Peyer's patch (tissue), 4 donors: ENCODE measurements around the gene AKNA.

ENCODE experiments used
- CTCF ChIP-seq, 6 experiments: fragments of 450-650 bp in 4 of 6; fragments of 200-600 bp in 2 of 6; sonication (generic) in 1 of 6; IDR thresholded peaks; one replicate each; pipeline ENCODE4 v1.5.1; 2017 to 2019; ENCODE audit warnings: antibody characterized with exemption in 6 of 6, mild to moderate bottlenecking in 3 of 6, moderate library complexity in 1 of 6
- POLR2A ChIP-seq, 2 donors: fragments of 450-650 bp; IDR thresholded peaks; one replicate each; pipeline ENCODE4 v1.5.1; 2017; ENCODE audit warnings: antibody characterized with exemption in 2 of 2, mild to moderate bottlenecking in 2 of 2, moderate library complexity in 2 of 2

DNA sequence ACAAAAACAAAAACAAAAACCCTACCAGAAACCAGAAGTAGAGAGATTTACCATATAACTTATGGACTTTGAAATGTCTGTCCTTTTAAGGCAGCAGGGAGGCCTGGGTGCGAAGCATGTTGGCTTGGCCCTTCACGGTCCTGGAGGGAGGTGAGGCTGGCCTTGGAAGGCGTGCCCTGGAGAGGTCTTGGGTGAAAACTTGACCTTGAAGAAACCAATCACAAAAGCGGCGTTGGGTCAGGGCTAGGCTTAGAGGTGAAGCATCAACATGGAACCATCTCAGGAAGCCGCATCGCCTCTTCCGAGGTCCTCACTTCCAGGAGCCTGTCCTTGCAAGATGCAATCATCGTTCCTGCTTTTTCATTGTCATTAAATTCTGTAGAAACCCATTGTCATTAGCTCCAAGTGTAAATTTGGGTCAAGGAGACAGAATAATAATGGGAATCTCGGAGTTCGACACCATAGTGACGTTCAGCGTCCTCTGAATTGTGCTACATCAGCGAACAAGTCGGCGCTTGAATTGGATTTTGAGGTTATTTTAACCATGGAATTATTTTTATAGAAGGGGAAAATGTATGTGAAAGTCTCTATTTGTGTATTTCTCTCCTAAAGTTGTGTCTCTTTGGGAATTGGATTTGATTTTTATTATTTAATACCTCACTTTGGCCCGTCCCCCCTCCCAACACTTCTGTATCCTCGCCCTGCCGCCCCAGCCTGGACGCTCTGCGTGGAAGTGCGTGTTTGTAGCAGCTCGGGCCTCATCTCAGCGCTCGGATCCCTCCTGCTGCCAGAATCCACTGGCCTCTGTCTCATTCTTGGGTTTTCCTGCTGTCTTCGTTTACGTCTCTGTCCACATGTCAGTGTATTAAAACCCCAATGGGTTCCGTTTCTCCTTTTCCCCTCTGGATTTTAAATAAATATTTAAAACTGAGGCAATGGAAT, 75.9 kb downstream of the AKNA start:
- TF ChIP-seq CTCF (IDR thresholded peaks at IDR 0.05) (no peak), POLR2A (IDR thresholded peaks at IDR 0.05) (no peak)
